Heart left ventricle (tissue), 16 donors: ENCODE measurements around the gene MRNIP. TPM values are rescaled to one million over a fixed set of nuclear protein-coding genes. Genes with fewer than 3 reads are reported as not detected.
A peak's percentile ranks its signal among the peaks of the same experiment; 100 is the strongest.

Experiments
- ATAC-seq, 4 donors: fragments of 200-7000 bp; cut with Tn5 transposase; one replicate each; pipeline ENCODE4 v1.9.1; 2020 to 2022; ENCODE audit warnings: moderate library complexity in 4 of 4, mild to moderate bottlenecking in 3 of 4, moderate number of reproducible peaks in 1 of 4
- DNase-seq, 5 donors: peaks; one replicate each; pipeline ENCODE4 v3.0.0-alpha.2; 2020
- H3K27ac ChIP-seq, 12 donors: fragments of 200-600 bp; sonication (generic) in 4 of 12; one replicate each; pipeline versions ENCODE4 v1.5.0 to v1.8.0; 2016 to 2022; ENCODE audit warnings: mild to moderate bottlenecking in 2 of 12
- H3K27me3 ChIP-seq, 9 donors: fragments of 200-600 bp; sonication (generic) in 2 of 9; one replicate each; pipeline versions ENCODE4 v1.5.1 to v1.8.0; 2016 to 2022; ENCODE audit warnings: mild to moderate bottlenecking in 3 of 9
- H3K36me3 ChIP-seq, 9 donors: fragments of 200-600 bp; sonication (generic) in 2 of 9; one replicate each; pipeline versions ENCODE4 v1.5.0 to v1.8.0; 2018 to 2022; ENCODE audit warnings: mild to moderate bottlenecking in 2 of 9
- H3K4me1 ChIP-seq, 12 donors: fragments of 200-600 bp; sonication (generic) in 4 of 12; one replicate each; pipeline versions ENCODE4 v1.5.0 to v1.8.0; 2016 to 2022; ENCODE audit warnings: mild to moderate bottlenecking in 3 of 12
- H3K4me3 ChIP-seq, 12 donors: fragments of 200-600 bp; sonication (generic) in 4 of 12; one replicate each; pipeline versions ENCODE4 v1.5.0 to v1.8.0; 2017 to 2022; ENCODE audit warnings: mild to moderate bottlenecking in 9 of 12, moderate library complexity in 4 of 12
- H3K9me3 ChIP-seq, 12 donors: fragments of 200-600 bp; sonication (generic) in 4 of 12; one replicate each; pipeline versions ENCODE4 v1.5.0 to v1.8.0; 2016 to 2022; ENCODE audit warnings: mild to moderate bottlenecking in 1 of 12
- POLR2A ChIP-seq, 2 donors: fragments of 450-650 bp; IDR thresholded peaks; one replicate each; pipeline ENCODE4 v1.6.1; 2017; ENCODE audit warnings: antibody characterized with exemption in 2 of 2, mild to moderate bottlenecking in 2 of 2, moderate library complexity in 2 of 2
- WGBS, 4 donors: extraction: QIAGEN DNeasy Blood & Tissue Kit in 2 of 4; methylation state at CpG; one replicate each; pipeline versions ENCODE4 v1.1.5 to v1.1.7; 2013 to 2018; 5-methylcytosine and 5-hydroxymethylcytosine counted together
- intact Hi-C, 10 donors: fragments of 100-400 bp; cut with DNase I; formaldehyde crosslinking; loops; one replicate each; pipeline versions ENCODE4 v1.11.1 to v1.14.2; 2022
- polyA plus RNA-seq, 2 donors: library from polyadenylated mRNA; stranded (reverse); fragments of 200-250 nt; gene quantifications; one replicate each; pipeline ENCODE4 v1.2.3, GENCODE V29; 2013
- total RNA-seq, 9 donors: library from RNA; depleted of rRNA in 2 of 9; stranded (reverse); fragments of >200 nt in 2 of 9; fragmentation: NEBNext Ultra II Directional in 3 of 9; extraction: Animal tissue kit (Norgen Biotek cat#: 25700) in 3 of 9; gene quantifications; one replicate each; pipeline versions ENCODE4 v1.1.0 to v1.2.4, GENCODE V29; 2016 to 2023
- TF ChIP-seq, protein P1 (sequence below), 12 donors: fragments of 200-600 bp; sonication (generic) in 4 of 12; IDR thresholded peaks; one replicate each; pipeline versions ENCODE4 v1.5.0 to v1.8.0; 2018 to 2022; ENCODE audit warnings: antibody characterized with exemption in 12 of 12, mild to moderate bottlenecking in 5 of 12
- donor health status: ischemic (EF 13 %, LVEDD 7.1; RV severe dilation, severe dysfunction).
- donor health status: healthy with polysubstance abuse.
- donor health status: DM: no; HTN: yes; CAD: no.
- donor health status: DM: no; HTN: no; CAD: no.
- donor health status: ischemic (EF 25% LVEDD 6.9; RV normal size, moderate dysfunction).
- donor health status: ischemic (EF 25% LVEDD 5.7; RV mildly dilated, moderate dysfunction).
- donor health status: healthy.
- donor health status: DM: yes; HTN: yes; CAD: no.
- donor health status: ischemic (EF 35%, LVEDD 5.7; RV mildly dilated, moderate dysfunction).
- donor health status: nonischemic (EF 11% LVEDD 7.7; RV severe dilation, severe dysfunction).
- donor health status: DM: yes; HTN: yes; CAD: no.
- donor health status: PGD.
- donor health status: ischemic (EF 29% LVEDD 5.4; RV normal size, mild dysfunction).
- donor health status: nonischemic (EF 23%, LVEDD 6.1; RV moderate dilation, normal function).

MRNIP gene
- total and polyA plus RNA-seq, 11 donors: 8.5 to 24.1 (median 12.3) TPM

DNA sequence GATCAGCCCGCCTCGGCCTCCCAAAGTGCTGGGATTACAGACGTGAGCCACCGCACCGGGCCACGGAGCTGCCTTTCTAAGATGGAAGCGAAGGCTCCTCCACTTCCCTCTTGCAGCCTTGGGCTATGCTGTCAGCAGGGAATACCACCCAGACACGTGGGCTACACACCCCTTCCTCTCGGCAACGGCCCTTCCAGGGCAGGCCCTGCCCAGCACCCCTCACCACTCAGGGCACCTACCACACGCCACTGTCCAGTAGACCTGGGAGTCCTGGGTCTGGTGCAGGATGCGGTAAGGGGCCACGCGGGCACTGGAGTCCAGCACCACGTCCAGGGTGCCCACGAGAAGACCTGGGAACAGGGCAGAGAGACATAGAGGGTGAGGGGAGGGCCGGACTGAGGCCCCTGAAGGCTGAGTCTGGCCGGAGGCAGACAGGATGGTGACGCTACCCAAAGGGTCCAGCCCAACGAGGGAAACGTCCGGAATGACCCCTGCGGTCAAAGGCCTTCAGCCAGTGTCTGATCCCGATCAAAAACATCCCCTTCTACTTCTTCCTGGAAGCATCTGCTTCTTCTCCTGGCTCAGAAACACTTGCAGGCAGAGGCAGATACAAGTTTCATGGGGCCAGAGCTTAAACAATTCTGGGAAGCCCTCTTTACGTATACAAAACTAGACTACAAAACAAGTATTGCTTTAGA lies 46.0 kb upstream of the MRNIP start:
- H3K27me3 ChIP-seq: no peaks in the 10 kb centered on the region
- intact Hi-C loops: loop anchor here in 8 of 10 donors (5.0 to 10.0 kb wide), 11 partner anchors 32 to 227 kb away; partner anchors contain the start of genes MGAT4B (in 3 of the 8) and RNF130 (in 2 of the 8)
- 91 to 96% (median 95%) methylated on average over 23 to 25 of the region's 25 CpGs for WGBS, 4 donors
- H3K27ac ChIP-seq: no peak overlapping the region
- DNase-seq: no peak
- peaks cover 0 to 53% (median 21%) of the 10 kb centered on the region in 9 donors for H3K36me3 ChIP-seq
- peaks cover 0 to 30% (median 15%) of the 10 kb centered on the region in 12 donors for H3K4me1 ChIP-seq
- no peak for ATAC-seq
- H3K9me3 ChIP-seq: no peaks in the 10 kb centered on the region
- H3K4me3 ChIP-seq: no peak overlapping the region
- TF ChIP-seq POLR2A (IDR thresholded peaks at IDR 0.05): no peak
- TF ChIP-seq, protein P1, sequence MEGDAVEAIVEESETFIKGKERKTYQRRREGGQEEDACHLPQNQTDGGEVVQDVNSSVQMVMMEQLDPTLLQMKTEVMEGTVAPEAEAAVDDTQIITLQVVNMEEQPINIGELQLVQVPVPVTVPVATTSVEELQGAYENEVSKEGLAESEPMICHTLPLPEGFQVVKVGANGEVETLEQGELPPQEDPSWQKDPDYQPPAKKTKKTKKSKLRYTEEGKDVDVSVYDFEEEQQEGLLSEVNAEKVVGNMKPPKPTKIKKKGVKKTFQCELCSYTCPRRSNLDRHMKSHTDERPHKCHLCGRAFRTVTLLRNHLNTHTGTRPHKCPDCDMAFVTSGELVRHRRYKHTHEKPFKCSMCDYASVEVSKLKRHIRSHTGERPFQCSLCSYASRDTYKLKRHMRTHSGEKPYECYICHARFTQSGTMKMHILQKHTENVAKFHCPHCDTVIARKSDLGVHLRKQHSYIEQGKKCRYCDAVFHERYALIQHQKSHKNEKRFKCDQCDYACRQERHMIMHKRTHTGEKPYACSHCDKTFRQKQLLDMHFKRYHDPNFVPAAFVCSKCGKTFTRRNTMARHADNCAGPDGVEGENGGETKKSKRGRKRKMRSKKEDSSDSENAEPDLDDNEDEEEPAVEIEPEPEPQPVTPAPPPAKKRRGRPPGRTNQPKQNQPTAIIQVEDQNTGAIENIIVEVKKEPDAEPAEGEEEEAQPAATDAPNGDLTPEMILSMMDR (IDR thresholded peaks at IDR 0.05): no peak

DNA sequence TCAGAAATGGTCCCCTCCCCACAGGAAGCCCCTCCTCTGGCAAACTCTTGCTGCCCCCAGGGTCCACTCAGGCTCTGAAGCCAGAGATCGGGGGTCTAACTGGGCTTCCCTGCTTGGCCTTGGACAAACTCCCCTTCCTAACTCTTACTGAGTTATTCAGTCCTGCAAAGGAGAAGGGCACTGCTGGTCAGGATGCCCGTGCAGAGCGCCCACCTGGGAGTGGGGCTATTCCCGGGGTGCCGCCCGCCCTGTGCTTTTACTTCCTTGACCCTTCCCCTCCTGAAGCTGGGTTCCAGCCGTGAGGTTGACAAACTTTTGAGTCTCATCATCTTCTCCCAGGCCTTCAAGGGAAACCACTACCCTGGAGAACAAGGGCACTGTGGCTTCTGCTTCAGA lies 44.1 kb upstream of the MRNIP start:
- H3K27ac ChIP-seq: no peak overlapping the region
- no peak for ATAC-seq

DNA sequence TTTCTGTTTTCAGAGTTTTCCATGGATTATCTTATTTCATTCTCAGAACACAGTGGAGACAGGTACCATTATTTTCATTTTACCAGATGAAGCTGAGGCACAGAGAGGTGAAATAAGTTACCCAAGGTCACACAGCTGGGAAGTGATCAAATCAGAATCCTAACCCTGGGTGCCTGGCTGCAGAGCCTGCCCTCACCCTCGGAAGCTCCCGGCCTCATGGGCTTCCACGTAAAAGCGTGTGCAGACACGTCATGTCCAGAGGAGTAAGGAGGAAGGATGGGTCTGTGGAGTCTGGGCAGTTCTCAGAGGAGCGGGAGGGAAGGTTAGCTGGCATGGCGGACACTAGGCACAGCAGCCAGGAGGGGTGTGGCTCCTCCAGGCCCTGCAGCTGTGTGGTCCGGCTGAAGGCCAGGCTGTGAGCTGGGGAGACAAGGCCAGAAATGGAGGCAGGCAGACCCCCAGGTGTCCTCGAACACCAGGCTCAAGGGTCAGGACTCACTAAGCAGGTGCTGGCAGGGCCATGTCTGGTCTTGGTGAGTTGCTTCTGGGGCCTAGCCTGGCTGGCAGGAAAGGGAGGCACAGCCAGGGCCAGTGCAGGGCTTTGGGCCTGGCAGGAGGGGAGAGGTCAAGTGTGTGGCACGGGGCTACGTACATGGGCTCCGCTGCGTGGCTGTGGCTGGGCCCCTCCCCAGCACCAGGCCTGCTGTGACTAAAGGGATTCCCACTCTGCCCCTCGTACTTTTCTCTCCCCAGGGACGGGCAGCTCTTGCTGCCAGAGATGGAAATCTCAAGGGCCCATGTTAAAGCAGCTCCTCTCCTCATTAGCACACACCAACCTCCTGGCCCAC lies 43.5 kb upstream of the MRNIP start:
- Histone ChIP-seq H3K36me3 (peaks cover 0 to 78% (median 45%) of the 10 kb centered on the region in 9 donors), H3K4me3 (no peak overlapping the region), H3K4me1 (peaks cover 0 to 23% (median 8%) of the 10 kb centered on the region in 12 donors), H3K27me3 (no peaks in the 10 kb centered on the region), H3K9me3 (no peaks in the 10 kb centered on the region), H3K27ac (no peak overlapping the region)
- intact Hi-C loops: loop anchor here in 6 of 10 donors (10.0 kb wide), 4 partner anchors 97 to 183 kb away; partner anchors contain the start of genes MGAT4B (in 3 of the 6) and RNF130 (in 1 of the 6)
- 88 to 93% (median 90%) methylated on average over 11 to 15 of the region's 15 CpGs for WGBS, 4 donors
- ATAC-seq (peak in 1 of 4 donors; percentile 28), DNase-seq (no peak)
- TF ChIP-seq POLR2A (IDR thresholded peaks at IDR 0.05): no peak
- TF ChIP-seq, protein P1 (IDR thresholded peaks at IDR 0.05): no peak

More for the DNA sequence above, 44.1 kb upstream of the MRNIP start:
- Histone ChIP-seq H3K27me3 (no peaks in the 10 kb centered on the region), H3K36me3 (peaks cover 0 to 71% (median 39%) of the 10 kb centered on the region in 9 donors), H3K4me3 (no peak overlapping the region), H3K4me1 (peaks cover 0 to 23% (median 8%) of the 10 kb centered on the region in 12 donors), H3K9me3 (no peaks in the 10 kb centered on the region)
- no peak for TF ChIP-seq POLR2A (IDR thresholded peaks at IDR 0.05)
- TF ChIP-seq, protein P1 (IDR thresholded peaks at IDR 0.05): no peak
- no peak for DNase-seq
- intact Hi-C loops: loop anchor here in 6 of 10 donors (10.0 kb wide), 4 partner anchors 98 to 182 kb away; partner anchors contain the start of genes MGAT4B (in 3 of the 6) and RNF130 (in 1 of the 6)
- WGBS, 4 donors: 92 to 94% (median 93%) methylated on average over 7 of the region's 7 CpGs
